SK-N-MC (cell line): ENCODE data around the gene ZSCAN30.

ENCODE experiments used
- EZH2 ChIP-seq: fragments of 200-600 bp; sonication (generic); IDR thresholded peaks from one replicate; pipeline ENCODE4 v1.6.1; 2017; ENCODE audit warnings: antibody characterized with exemption
- FOXP2 ChIP-seq: optimal IDR thresholded peaks from 2 replicates; pipeline ENCODE3; 2011; ENCODE audit warnings: mild to moderate bottlenecking, moderate library complexity; ENCODE audit not compliant: insufficient read depth; ENCODE audit errors: extremely low read length, control extremely low read depth
- POLR2AphosphoS5 ChIP-seq: IDR thresholded peaks from 2 replicates; pipeline ENCODE4 v1.6.1; 2012; ENCODE audit warnings: mild to moderate bottlenecking, low read depth, low read length, borderline replicate concordance

GRCh38 chr18:35236571-35237363 is 53.3 kb downstream of the ZSCAN30 start:
- TF ChIP-seq POLR2AphosphoS5 (no peak), EZH2 (no peak), FOXP2 (no peak)
